Skin of body (tissue), 2 donors: ENCODE data around the gene TNFRSF14. TPM values are rescaled to one million over a fixed set of nuclear protein-coding genes. Genes with fewer than 3 reads are reported as not detected.
"Not testable (repeated sequence)": the region's sequence is repeated elsewhere in the genome, so short reads cannot be mapped to it uniquely, and the experiment has no call there.

ENCODE experiments used
- DNase-seq: peaks from one replicate; lab custom pipeline; 2025; lab: John Stamatoyannopoulos, UW
- total RNA-seq: library from RNA; depleted of rRNA; stranded (reverse); fragments of >200 nt; gene quantifications from one replicate; pipeline ENCODE4 v1.2.3, GENCODE V29; 2014

Gene TNFRSF14
- total RNA-seq, 1 donor from 2014 or later: 18.1 TPM

DNA sequence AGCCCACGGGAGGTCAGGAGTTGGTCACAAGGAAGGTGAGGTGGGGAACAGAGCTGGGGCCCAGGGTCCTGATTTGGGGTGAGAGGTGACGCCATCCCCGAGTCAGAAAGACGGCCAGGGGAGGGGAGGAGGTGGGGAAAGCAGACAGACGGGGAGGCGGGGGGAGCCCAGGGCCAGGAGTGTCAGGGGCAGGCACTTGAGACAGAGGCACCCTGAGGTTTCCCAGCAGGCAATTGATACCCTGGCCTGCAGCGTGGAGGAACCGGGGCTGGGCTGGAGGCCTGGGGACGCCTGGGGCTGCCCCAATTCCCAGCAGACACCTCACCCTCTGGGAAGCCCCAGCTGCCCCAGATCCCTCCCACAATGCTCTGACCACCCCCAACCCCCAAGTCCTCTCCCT lies 3.1 kb upstream of the TNFRSF14 start:
- not testable (repeated sequence) for DNase-seq

DNA sequence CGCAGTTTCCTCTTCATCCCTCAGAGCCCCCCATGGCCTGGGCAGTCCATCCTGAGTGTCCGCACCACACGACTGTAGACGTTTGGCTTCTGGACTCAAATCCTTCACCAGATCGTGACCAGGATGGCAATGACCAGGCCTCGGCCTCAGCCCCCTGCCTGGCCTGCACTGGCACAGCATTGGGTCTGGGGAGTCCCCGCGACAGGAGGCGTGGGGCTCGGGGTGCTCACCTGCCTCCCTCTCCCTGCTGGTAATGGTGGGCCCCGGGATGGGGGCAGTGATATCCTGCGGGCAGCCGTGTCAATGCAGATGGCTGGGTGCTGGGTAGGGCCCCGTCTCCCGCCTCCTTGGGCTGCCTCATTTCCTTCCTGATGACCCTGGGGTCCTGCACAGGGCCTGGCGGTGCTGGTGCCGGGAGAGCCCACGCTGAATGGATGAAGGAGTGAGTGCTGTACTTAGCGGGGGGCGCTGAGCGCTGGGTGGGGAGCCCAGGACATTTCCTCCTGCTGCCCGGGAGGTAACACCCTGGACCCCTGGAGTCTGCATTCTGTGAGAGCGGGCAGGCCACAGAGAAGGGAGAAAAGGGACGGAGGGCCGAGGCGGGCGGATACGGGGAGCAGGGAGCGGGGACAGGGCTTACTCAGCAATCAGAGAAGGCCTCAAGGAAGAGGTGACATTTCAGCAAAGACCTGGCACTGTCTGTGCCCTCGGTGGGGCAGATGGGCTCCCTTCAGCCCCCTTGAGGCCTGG lies 2.1 kb upstream of the TNFRSF14 start:
- no peak for DNase-seq

DNA sequence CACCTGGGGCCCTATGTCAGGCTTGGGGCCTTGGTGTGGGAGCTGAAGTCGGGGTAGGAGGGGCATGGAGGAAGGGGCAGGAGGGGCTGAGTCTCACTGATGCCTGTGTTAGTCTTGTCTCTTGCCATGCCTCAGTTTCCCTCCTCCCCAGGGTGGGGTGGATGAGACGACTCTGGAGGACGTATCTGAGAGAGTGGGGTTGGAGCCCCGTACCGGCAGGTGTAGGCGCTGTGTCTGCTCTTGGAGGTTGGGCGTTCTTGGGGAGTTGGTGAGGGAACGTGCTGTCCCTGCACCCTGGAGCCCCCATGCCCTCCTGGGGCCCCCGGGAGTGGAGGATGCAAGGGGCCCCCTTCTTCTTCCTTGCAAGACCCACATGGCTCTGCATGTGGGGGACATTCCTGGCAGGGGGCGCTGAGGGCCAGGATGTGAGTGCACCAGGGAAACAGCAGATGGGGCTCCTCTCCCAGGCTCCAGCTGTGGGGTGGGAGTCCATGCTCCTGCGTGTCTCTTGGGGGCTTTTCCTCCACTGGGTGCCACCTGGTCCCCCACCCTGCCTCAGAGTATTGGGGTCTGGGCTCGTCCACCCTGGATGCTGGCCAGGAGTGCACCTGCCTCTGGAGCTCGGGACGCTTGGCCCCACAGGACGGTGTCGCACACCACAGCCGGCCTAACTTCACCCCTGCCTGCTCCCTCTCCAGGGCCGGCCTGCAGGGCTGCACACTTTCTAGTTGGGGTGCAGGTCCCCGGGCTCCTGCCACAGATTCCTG lies 1.4 kb upstream of the TNFRSF14 start:
- DNase-seq: no peak

DNA sequence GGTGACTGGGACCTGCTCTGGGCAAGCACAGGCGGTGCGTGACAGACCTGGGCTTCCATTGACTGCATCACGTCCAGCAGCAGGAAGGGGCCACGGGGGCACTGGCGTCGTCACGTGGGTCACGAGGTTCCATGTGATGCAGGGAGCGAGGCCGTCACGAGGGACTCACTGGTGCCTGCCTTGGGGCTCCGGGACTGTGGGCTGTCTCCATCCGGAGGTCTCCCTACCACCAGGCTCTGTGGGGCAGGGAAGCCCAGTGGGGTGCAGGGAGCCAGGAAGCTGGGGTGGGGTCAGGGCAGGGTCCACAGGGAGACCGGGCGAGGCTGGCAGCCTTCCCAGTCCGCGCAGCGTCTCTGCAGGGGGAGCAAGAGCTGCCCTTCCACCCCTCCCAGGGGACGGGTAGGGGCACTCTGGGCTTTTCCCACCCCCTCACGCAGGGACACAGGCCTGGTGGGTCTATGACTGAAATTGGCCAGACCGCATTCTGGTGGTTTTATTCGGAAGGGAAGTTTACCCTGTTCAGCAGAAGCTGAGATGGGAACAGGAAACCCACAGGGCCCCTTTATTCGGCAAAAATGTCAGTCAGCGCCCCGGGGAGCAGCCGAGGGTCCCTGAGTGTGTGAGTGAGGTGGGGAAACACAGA lies 416 bp upstream of the TNFRSF14 start:
- peak; percentile 45 for DNase-seq

DNA sequence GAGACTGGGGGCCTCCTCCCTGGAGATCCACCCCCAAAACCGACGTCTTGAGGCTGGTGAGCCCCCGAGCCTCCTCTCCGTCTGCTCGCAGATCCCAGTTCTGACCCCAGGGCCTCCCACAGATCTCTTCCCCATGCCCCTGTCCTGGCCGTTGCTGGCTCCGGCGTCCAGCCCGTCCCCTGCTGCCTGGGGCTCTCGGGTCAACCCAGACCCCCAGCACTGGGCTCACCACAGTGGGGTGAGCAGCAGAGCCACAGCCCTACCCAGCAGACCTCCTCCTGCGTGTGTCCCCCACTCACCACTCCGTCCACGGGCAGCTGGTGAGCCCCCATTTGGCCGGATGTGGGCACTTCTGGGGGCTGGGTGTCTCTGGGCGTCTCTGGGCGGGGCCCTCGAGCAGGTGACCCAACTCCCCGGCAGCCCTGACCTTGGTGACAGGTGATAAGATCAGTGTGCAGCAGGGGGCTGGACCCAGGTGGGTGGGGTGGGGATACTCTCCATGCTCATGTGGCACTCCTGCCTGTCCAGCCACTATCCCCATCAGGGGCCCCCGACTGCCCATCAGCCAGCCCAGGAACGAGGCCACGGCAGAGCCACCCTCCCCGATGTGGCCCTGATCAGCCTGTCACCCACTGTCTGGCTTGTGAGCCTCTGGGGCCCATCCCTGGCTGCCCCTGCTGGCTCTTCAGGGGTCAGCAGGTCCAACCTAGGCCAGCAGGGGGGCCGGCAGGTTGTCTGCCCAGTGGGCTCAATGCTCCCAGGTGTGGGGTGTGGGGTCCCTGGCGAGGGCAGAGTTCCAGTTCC lies 709 bp downstream of the TNFRSF14 start:
- no peak for DNase-seq

DNA sequence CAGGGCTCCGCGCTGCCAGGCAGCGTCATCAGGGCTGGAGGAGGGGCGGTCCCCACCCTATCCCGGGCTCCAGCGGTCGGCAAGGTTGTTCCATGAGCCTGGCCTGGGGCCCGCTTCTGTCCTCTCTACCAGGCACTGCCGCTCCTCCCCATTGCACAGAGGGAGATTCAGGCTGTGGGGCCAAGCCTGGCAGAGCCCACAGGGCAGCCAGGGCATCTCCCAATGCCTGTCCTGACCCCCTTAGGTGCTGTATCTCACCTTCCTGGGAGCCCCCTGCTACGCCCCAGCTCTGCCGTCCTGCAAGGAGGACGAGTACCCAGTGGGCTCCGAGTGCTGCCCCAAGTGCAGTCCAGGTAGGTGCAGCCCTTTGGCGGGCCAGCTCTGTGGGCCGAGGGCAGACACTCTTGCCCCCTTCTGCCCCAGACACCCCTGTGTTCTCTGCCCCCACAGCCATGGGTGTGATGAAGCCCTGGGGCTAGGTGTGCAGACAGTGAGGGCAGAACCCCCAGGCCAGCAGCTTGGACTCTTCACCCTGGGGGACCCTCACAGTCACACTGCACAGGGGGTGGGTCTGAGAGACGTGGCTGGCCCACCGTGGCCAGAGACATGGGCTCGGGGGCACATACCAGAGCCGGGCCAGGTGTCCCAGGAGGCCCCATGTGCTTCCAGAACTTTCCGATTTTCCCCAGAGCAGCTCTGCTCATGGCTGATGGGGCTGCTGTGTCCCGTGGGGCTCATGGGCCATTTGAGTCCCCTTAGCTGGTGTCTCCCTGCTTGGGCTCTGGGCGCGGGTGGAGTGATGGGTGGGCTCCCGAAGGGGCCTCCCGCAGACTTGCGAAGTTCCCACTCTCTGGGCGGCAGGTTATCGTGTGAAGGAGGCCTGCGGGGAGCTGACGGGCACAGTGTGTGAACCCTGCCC lies 1.6 kb downstream of the TNFRSF14 start:
- no peak for DNase-seq

DNA sequence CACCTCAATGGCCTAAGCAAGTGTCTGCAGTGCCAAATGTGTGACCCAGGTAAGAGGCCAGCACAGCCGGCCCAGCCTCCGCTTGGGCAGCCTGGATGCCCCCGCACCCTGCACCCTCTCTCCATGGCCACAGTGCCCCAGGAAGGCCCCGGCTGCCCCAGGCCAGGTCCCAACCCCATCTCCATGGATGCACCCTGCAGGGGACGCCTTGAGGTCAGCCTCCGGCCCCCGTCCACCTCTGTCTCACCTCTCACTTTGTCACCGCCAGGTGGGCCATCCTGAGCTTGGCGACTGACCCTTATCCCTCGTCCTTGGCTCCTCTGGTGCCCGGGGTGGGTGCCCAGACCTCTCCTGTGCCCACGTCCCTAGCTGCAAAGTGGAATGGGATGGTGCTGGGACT lies 2.2 kb downstream of the TNFRSF14 start:
- no peak for DNase-seq

DNA sequence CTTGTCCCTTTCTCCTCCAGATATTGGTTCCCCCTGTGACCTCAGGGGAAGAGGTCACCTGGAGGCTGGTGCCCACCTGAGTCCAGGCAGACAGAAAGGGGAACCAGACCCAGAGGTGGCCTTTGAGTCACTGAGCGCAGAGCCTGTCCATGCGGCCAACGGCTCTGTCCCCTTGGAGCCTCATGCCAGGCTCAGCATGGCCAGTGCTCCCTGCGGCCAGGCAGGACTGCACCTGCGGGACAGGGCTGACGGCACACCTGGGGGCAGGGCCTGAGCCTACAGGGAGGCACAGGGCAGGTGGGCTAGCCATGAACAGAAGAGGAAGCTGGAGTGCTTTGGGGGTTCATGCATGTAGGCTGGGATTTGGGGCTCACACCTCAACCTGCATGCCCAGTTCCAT lies 2.7 kb downstream of the TNFRSF14 start:
- DNase-seq: no peak

DNA sequence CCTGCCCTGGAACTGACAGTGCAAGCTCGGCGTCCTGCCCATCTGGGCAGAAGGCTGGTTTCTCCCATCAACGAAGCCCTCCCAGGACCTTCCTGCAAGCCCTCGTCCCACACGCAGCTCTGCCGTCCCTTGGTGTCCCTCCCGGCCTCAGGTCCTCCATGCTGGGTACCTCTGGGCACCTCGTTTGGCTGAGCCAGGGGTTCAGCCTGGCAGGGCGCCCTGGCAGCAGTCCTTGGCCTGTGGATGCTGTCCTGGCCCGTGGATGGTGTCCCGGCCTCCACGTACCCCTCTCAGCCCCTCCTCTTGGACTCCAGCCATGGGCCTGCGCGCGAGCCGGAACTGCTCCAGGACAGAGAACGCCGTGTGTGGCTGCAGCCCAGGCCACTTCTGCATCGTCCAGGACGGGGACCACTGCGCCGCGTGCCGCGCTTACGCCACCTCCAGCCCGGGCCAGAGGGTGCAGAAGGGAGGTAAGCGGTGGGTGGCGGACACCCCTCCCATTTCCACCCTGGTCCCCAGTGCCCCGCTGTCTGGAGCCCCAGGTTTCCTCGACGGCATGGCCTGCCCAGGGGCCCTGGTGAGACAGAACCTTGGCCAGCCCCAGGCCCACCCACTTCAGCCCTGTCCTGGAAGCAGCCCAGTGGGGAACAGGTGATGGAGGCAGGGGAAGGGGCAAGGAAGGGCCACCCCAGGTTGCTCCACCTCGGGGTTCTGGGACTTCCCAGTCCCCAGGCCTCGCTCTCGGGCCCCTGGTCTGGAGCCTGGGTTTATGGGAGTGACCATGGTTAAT lies 3.5 kb downstream of the TNFRSF14 start:
- no peak for DNase-seq

DNA sequence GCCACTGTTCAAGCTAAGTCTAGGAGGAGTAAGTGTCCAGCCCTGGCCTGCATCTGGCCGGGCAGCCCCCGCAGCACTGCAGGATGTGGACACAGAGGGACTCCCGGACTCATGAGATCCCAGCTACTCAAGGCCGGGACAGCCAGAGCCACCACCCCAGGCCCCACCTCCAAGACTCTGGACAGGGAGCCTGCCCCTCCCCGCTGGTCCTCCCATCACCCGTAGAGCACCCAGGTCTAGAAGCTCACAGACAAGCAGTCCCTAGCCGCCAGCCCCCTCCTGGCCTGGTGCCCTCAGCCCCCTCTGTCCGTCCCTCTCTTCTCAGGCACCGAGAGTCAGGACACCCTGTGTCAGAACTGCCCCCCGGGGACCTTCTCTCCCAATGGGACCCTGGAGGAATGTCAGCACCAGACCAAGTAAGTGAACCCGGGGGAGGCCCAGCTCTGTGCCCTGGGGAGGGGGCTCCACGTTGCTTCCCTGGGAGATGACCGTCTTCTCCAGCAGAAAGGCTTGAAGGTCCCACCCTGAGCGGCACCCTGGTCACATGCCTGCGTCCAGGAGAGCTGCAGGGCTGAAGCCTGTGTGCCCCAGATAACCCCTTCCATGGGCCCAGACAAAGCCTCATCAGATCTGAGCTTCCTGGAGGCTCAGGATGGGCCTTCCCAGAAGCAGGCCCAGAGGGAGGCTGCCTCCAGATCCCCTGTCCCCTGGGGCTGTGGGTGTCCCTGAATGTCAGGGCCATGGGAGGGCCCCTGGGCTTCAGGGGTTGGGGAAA lies 4.3 kb downstream of the TNFRSF14 start:
- DNase-seq: no peak

DNA sequence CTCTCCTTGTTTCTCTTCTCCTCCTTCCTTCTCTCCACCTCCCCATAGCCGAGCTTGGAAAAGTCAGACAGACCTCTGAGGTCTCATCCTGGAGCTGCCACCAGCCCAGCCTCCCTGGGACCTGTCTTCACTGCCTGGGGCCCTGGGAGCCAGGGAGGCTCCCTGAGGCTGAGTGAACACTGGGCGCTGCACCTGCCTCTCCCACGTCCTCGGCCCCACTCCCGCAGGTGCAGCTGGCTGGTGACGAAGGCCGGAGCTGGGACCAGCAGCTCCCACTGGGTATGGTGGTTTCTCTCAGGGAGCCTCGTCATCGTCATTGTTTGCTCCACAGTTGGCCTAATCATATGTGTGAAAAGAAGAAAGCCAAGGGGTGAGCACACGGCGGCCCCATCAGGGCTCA lies 5.3 kb downstream of the TNFRSF14 start:
- DNase-seq: no peak

DNA sequence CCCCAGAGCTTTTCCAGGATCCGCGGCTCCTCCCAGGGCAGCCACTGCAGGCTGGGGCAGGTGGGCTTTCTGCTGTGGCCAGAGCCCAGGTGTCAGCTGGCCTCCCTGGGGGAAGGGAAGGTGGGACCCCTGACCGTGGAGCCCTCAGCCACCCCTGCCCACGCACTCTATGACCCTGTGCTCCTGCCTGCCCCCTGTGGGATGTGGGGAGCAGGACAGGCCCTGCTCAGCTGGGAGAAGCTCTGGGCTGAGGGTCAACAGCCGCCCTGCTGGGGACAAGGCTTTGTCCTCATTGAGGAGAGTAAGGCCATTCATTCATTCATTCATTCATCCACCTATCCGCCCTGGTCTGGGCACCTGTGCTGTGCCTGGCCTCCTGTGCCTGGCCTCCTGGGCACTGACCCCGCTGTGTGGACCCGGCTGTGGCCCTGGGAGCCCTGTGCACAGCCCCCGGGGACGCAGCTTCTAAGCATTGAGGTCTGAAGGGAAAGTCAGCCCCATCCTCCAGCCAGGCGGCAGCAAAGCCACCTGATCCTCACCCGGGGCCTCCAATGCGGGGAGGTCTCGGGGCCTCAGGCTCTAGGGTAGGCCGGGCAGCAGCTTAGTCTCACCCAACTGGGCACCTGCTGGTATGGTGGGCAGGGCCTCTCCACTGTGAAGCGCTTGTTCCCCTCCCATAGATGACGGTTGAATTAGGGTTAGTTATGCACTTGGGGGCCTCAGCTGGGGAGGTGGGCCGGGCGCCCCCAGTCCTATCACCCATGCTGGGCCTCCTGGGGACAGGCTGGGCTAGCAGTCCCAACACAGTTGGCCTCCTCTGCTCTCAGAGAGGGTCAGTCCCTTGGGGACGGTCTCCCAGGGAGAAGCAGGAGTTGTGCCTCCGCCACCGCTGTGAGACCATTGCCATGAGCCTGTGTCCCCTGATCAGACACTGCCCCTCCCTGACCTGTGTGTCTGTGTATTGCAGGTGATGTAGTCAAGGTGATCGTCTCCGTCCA lies 6.0 kb downstream of the TNFRSF14 start:
- no peak for DNase-seq

DNA sequence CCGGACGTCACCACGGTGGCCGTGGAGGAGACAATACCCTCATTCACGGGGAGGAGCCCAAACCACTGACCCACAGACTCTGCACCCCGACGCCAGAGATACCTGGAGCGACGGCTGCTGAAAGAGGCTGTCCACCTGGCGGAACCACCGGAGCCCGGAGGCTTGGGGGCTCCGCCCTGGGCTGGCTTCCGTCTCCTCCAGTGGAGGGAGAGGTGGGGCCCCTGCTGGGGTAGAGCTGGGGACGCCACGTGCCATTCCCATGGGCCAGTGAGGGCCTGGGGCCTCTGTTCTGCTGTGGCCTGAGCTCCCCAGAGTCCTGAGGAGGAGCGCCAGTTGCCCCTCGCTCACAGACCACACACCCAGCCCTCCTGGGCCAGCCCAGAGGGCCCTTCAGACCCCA lies 7.0 kb downstream of the TNFRSF14 start:
- no peak for DNase-seq

DNA sequence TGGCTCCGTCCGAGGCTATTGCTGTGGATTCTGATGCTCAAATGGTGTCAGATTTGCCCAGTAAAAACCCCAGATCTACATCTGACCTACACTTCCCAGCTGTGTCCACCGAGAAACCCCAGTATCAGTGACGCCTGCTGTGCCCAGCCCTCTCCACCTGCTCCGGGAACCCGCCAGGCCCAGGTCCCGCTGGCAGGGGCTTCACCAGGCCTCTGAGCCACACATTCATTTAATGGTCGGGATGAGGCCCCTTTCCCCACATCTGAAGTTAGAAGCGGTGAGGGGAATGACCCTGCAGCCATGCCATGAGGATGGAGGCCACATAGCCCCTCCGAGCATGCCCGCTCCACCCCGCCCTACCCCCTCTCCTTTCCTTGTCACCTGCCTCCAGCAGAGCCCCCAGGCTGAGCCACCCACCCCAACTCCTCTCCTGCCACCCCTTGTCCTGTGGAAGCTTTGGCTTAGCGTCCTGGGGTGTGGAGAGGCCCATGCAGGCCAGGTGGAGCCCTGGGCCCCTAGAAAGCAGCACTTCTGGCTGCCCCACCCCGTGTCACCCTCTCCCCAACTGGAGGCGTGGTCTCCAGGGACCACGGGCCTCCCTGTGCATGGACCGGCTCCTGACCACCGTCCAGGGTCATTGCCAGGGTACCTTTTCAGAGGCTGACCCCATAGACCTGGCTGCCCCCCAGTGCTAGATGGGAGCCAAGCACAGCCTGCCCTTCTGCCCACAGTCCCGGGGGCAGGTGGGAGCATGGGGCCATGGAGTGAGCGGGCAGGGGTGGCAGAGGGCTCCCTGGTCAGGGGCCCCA lies 8.0 kb downstream of the TNFRSF14 start:
- DNase-seq: no peak

DNA sequence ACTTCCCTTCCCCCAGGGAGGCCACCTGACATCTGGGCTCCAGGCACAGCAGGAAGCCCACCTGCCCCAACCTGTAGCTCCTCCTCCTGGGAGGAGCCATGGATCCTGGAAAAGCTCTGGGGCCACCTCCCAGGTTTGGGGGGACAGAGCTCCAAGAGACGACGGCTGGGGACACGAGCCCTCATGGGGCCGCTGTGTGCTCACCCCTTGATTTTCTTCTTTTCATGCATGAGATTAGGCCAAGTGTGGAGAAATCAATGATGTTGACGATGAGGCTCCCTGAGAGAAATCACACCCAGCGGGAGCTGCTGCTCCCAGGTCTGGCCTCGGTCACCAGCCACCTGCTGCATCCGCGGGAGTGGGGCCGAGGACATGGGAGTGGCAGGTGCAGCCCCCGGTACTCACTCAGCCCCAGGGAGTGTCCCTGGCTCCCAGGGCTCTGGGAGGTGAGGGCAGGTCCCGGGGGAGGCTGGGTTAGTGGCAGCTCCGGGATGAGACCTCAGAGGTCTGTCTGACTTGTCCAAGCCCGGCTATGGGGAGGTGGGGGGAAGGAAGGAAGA lies 8.7 kb downstream of the TNFRSF14 start:
- DNase-seq: no peak
